Neural crest cell (in vitro differentiated cells): ENCODE results near the gene LMTK3. TPM values are rescaled to one million over a fixed set of nuclear protein-coding genes. Genes with fewer than 3 reads are reported as not detected.

Source experiments
- DNase-seq: peaks from one replicate; pipeline ENCODE4 v3.0.0; 2021; ENCODE audit warnings: low read depth, mixed read lengths, low spot score
- H3K27ac Mint-ChIP-seq: one replicate; pipeline ENCODE4 v1.8.0; 2021; ENCODE audit warnings: mild to moderate bottlenecking, mixed read lengths; ENCODE audit not compliant: unreplicated experiment
- H3K27me3 Mint-ChIP-seq: 2 replicates; pipeline ENCODE4 v1.8.0; 2021; ENCODE audit warnings: low read depth, mild to moderate bottlenecking, mixed read lengths
- H3K36me3 Mint-ChIP-seq: 2 replicates; pipeline ENCODE4 v1.8.0; 2021; ENCODE audit warnings: low read depth, mild to moderate bottlenecking, mixed read lengths
- H3K4me1 Mint-ChIP-seq: 2 replicates; pipeline ENCODE4 v1.8.0; 2021; ENCODE audit warnings: mixed read lengths
- H3K4me3 Mint-ChIP-seq: one replicate; pipeline ENCODE4 v1.8.0; 2021; ENCODE audit warnings: mild to moderate bottlenecking, mixed read lengths
- H3K9me3 Mint-ChIP-seq: 2 replicates; pipeline ENCODE4 v1.8.0; 2021; ENCODE audit warnings: mixed read lengths
- total RNA-seq: library from RNA; stranded (reverse); gene quantifications from 2 replicates; pipeline ENCODE4 v1.2.1, GENCODE V29; 2021
- TF ChIP-seq, protein P1 (sequence below): fragments of 200-600 bp; sonication (generic); conservative IDR thresholded peaks from 2 replicates; pipeline ENCODE4 v1.5.0; 2021; ENCODE audit warnings: antibody characterized with exemption, mild to moderate bottlenecking

LMTK3 gene
- total RNA-seq, 1 donor from 2014 or later = 3.1 TPM

DNA sequence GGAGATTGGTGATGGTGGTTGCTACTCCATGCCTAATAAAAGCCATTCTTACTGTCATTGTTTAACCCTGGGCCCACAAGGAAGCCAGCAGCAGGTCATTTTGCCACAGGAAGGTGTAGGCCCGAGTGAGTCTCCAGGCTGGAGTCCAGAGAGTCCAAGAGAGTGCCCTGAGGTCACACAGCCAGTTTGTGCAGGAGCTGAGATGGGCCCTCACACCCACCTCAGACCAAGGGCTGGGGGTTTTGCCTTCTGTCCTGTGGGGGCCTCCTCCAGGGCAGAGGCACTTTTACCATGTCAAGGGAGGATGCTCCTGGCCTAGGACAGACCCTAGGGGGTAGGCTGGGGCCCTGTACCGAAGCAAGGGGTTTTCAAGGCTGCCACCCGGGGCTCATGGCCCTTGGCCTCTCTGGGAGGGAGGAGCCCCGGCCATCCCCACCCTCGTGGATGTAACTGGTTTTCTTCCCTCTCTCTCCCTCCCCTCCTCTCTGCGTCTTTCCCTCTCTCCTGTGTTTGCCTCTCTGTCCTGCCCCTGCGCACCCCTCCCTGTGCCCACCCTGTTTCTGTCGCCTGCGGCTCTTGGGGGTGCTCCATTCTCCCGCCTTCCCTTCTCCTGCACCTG, 34.5 kb downstream of the LMTK3 start:
- H3K27me3 Mint-ChIP-seq = peaks cover 11% of the 10 kb centered on the region
- H3K4me3 Mint-ChIP-seq = peak overlapping the region; percentile 51
- H3K4me1 Mint-ChIP-seq = peaks cover 13% of the 10 kb centered on the region
- DNase-seq = no peak
- peaks cover 17% of the 10 kb centered on the region for H3K36me3 Mint-ChIP-seq
- no peak overlapping the region for H3K27ac Mint-ChIP-seq
- TF ChIP-seq, protein P1, sequence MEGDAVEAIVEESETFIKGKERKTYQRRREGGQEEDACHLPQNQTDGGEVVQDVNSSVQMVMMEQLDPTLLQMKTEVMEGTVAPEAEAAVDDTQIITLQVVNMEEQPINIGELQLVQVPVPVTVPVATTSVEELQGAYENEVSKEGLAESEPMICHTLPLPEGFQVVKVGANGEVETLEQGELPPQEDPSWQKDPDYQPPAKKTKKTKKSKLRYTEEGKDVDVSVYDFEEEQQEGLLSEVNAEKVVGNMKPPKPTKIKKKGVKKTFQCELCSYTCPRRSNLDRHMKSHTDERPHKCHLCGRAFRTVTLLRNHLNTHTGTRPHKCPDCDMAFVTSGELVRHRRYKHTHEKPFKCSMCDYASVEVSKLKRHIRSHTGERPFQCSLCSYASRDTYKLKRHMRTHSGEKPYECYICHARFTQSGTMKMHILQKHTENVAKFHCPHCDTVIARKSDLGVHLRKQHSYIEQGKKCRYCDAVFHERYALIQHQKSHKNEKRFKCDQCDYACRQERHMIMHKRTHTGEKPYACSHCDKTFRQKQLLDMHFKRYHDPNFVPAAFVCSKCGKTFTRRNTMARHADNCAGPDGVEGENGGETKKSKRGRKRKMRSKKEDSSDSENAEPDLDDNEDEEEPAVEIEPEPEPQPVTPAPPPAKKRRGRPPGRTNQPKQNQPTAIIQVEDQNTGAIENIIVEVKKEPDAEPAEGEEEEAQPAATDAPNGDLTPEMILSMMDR = no peak
- H3K9me3 Mint-ChIP-seq = no peaks in the 10 kb centered on the region

DNA sequence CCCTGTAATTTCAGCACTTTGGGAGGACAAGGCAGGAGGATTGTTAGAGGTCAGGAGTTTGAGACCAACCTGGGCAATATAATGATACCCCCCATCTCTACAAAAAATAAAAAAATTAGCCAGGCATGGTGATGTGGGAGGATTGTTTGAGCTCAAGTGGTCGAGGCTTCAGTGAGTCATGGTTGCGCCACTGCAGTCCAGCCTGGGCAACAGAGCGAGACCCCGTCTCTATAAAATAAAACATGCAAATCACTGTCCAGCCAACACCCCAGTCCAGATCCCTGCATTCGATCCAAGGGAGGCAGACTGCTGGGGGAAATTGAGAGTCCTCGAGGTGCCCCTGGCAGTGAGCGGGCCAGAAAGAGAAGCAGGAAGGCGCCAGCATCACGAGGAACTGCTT, 35.5 kb downstream of the LMTK3 start:
- peak overlapping the region; percentile 73 for H3K4me3 Mint-ChIP-seq
- H3K9me3 Mint-ChIP-seq = no peaks in the 10 kb centered on the region
- peaks cover 8% of the 10 kb centered on the region for H3K4me1 Mint-ChIP-seq
- DNase-seq = no peak
- H3K27me3 Mint-ChIP-seq = peaks cover 8% of the 10 kb centered on the region
- H3K27ac Mint-ChIP-seq = no peak overlapping the region
- H3K36me3 Mint-ChIP-seq = peaks cover 18% of the 10 kb centered on the region
- TF ChIP-seq, protein P1 = no peak

DNA sequence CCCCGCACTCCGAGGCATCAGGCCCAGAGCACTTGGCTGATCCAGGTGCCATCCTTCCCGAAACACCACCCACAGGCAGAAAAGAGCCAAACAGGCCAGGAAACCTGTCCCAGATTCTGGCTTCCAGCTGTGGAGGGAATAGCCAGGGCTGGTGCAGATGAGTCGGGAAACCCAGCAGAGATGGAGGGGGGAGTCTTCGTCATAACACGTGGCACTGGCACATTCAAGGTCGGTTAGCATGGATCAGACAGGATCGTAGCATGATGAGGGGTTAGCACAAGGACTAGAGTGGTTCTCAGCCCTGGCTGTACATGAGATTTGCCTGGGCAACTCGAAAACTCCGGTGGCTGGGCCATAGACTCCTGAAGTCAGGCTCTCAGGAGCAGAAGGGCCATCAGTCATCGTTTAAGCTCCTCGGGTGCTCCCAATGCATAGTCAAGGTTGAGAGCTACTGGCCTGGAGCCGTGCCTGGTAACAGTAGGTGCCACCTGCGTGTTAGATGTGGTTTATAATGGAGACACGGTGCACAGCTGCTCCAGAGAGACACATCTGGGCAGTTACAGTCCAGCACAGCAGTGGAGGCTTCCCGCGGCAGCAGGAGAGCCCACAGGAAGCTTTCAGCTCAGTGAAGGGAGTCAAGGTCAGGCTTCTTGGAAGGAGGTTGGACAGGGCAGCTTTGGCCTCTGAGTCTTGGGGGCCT, 36.1 kb downstream of the LMTK3 start:
- Mint-ChIP-seq H3K27ac (no peak overlapping the region), H3K36me3 (peaks cover 21% of the 10 kb centered on the region), H3K4me3 (peak overlapping the region; percentile 73), H3K9me3 (no peaks in the 10 kb centered on the region), H3K27me3 (peaks cover 8% of the 10 kb centered on the region), H3K4me1 (peaks cover 13% of the 10 kb centered on the region)
- DNase-seq = no peak
- TF ChIP-seq, protein P1 = no peak

DNA sequence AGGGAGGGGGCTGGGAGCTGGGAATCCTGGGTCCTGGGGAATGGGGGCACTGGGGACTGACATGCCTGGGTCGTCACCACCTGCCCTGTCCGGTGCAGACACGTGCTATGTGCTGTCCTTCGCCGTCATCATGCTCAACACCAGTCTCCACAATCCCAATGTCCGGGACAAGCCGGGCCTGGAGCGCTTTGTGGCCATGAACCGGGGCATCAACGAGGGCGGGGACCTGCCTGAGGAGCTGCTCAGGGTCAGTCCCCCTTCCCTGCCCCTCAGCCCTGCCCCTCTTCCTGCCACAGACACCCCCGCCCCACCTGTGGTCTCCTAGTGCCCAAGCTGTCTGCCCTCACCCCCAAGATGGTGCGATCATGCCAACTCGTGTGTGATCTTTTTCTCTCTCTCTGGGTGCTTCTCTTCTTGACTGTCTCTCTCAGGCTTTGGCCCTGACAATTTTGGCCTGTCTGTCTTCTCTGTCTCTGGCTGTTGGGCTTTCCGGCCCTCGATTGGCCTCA, 37.5 kb downstream of the LMTK3 start:
- Mint-ChIP-seq H3K27me3 (peaks cover 3% of the 10 kb centered on the region), H3K36me3 (peaks cover 16% of the 10 kb centered on the region), H3K9me3 (no peaks in the 10 kb centered on the region), H3K4me3 (peak overlapping the region; percentile 73), H3K27ac (peak overlapping the region; percentile 87), H3K4me1 (peaks cover 16% of the 10 kb centered on the region)
- TF ChIP-seq, protein P1 = no peak
- DNase-seq = no peak

DNA sequence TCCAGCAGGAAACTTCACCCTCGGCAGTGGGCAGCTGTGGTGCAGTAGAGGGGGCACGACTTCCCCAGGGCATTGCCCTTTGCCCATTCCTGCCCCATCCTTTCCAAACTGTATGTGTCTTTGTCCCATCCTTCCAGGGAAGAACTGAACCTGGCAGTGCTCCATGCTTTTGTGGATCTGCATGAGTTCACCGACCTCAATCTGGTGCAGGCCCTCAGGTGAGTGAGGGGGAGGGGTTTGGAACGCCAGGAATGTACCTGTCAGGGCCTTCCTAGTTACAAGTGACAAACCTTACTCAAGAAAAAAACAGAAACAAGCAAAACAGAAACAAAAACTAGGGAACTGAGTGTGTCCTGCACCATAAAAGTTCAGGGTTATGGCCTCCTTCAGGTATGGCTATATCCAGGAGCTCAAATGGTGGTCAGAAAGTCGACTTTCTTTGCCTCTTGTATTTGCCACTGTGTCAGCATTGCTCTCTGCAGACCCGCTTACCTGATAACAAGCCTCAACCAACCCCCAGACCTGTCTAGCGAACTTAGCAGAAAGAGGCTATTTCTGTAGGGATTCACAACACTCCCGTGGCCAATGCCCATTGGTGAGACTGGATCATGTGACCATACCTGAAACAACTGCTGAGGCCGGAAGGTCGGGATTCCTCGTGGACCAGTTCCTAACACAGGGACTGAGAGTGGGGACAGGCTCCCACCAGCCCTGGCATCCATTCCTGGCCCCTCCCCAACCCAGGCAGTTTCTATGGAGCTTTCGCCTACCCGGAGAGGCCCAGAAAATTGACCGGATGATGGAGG, 38.3 kb downstream of the LMTK3 start:
- DNase-seq = no peak
- Mint-ChIP-seq H3K4me1 (peaks cover 24% of the 10 kb centered on the region), H3K4me3 (peak overlapping the region; percentile 83), H3K9me3 (no peaks in the 10 kb centered on the region), H3K36me3 (peaks cover 18% of the 10 kb centered on the region), H3K27ac (no peak overlapping the region), H3K27me3 (peaks cover 9% of the 10 kb centered on the region)
- TF ChIP-seq, protein P1 = no peak
